Erythroblast (primary cell): Measurements from ENCODE around the gene GPR15.

Source experiments
- GATA1 ChIP-seq: IDR thresholded peaks from 2 replicates; pipeline ENCODE4 v1.6.1; 2011; ENCODE audit warnings: low read depth, mild to moderate bottlenecking, control low read depth, low read length, moderate library complexity
- POLR2A ChIP-seq: IDR thresholded peaks from 2 replicates; pipeline ENCODE4 v1.6.1; 2011; ENCODE audit warnings: mild to moderate bottlenecking, low read length

DNA sequence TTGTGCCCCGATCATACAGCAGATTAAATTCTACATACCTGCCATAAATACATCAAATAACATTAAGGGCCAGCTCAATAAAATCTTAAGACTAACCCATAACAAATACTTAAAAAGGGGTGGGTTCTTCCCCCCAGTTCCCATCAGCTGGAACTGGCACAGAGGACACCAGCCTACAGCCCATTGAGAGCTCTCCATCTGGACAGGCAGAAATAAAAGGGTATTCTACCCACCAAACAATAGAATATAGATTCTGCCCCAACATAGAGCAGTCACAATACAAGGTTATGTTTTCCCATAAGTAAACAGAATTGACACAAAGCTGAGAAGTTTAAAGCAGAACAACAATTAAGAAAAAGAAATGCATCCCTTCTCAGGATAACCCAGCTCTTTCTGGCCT lies 49.7 kb downstream of the GPR15 start:
- TF ChIP-seq POLR2A (no peak), GATA1 (no peak)
